Fibroblast of villous mesenchyme (primary cell): ENCODE results near the gene MARCHF7. TPM values are rescaled to one million over a fixed set of nuclear protein-coding genes. Genes with fewer than 3 reads are reported as not detected.
A peak's percentile ranks its signal among the peaks of the same experiment; 100 is the strongest.

Experiments used
- DNase-seq: peaks from one replicate; pipeline ENCODE4 v3.0.0-alpha.2; 2010; ENCODE audit warnings: low read depth
- H3K4me3 ChIP-seq: 2 replicates; pipeline ENCODE4 v1.5.1; 2011; ENCODE audit warnings: low read depth, mild to moderate bottlenecking, low read length
- total RNA-seq: library from RNA; depleted of rRNA; stranded (reverse); fragments of >200 nt; gene quantifications from 2 replicates; pipeline ENCODE4 v1.2.3, GENCODE V29; 2012
- TF ChIP-seq, protein P1 (sequence below): IDR thresholded peaks from 2 replicates; pipeline ENCODE4 v1.5.1; 2012; ENCODE audit warnings: low read depth, mild to moderate bottlenecking, low read length; ENCODE audit not compliant: insufficient read depth

Gene MARCHF7
- total RNA-seq, 1 donor: 158 TPM

DNA sequence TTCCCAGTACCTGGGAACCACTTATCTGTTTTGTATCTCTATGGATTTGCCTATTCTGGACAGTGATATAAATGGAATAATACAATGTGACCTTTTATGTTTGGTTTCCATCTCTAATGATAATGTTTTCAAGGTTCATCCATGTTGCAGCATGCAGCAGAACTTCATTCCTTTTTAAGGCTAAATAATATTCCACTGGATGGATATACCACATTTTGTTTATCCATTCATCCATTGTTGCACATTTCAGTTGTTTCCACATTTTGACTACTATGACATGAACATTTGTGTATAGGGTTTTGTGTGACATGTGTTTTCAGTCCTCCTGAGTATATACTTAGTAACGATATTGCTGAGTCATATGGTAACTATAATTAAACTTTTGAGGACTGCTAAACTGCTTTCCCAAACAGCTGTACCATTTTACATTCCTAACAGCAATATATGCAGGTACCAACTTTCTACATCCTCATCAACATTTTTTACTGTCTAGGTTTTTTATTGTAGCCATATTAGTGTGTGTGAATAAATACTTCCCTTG is 17.7 kb upstream of the MARCHF7 start:
- no peak for DNase-seq
- TF ChIP-seq, protein P1, sequence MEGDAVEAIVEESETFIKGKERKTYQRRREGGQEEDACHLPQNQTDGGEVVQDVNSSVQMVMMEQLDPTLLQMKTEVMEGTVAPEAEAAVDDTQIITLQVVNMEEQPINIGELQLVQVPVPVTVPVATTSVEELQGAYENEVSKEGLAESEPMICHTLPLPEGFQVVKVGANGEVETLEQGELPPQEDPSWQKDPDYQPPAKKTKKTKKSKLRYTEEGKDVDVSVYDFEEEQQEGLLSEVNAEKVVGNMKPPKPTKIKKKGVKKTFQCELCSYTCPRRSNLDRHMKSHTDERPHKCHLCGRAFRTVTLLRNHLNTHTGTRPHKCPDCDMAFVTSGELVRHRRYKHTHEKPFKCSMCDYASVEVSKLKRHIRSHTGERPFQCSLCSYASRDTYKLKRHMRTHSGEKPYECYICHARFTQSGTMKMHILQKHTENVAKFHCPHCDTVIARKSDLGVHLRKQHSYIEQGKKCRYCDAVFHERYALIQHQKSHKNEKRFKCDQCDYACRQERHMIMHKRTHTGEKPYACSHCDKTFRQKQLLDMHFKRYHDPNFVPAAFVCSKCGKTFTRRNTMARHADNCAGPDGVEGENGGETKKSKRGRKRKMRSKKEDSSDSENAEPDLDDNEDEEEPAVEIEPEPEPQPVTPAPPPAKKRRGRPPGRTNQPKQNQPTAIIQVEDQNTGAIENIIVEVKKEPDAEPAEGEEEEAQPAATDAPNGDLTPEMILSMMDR: no peak
- H3K4me3 ChIP-seq: no peak overlapping the region

DNA sequence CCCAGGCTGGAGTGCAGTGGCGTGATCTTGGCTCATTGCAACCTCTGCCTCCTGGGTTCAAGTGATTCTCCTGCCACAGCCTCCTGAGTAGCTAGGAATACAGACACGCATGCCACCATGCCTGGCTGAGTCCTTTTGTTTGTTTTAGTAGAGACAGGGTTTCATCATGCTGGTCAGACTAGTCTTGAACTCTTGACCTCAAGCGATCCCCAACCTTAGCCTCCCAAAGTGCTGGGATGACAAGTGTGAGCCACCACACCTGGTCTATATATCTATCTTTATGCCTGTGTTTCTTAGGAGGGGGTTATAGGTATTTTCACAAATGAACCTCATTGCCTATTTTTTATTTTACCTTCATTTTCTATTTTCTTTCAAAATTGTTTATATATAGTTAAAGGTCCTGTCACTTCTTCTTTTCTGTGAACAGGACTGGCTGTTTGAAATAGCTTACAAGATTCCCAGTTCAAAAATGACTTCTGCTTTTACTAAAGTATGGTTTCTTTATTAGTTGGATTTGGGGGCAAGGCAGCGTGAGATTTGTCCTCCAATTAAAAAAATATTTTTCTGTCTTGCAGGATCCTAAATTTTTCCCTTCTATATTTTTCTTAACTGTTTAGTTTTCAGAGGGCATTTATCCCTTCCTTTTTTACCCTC is 16.4 kb upstream of the MARCHF7 start:
- no peak overlapping the region for H3K4me3 ChIP-seq
- DNase-seq: no peak
- TF ChIP-seq, protein P1: no peak

DNA sequence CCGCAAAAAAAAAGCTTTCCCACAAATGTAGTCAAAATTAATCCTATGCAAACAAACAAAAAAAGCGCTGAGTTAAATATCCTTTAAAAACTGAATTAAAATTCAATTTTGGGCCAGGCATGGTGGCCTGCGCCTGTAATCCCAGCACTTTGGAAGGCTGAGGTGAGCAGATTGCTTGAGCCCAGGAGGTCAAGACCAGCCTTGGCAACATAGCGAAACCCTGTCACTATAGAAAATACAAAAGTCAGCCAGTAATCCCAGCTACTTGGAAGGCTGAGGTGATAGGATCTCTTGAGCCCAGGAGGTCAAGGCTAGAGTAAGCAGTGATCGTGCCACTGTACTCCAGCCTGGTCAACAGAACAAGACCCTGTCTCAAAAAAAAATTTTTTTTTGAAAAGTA is 8.8 kb upstream of the MARCHF7 start:
- no peak overlapping the region for H3K4me3 ChIP-seq
- DNase-seq: no peak
- TF ChIP-seq, protein P1: no peak

DNA sequence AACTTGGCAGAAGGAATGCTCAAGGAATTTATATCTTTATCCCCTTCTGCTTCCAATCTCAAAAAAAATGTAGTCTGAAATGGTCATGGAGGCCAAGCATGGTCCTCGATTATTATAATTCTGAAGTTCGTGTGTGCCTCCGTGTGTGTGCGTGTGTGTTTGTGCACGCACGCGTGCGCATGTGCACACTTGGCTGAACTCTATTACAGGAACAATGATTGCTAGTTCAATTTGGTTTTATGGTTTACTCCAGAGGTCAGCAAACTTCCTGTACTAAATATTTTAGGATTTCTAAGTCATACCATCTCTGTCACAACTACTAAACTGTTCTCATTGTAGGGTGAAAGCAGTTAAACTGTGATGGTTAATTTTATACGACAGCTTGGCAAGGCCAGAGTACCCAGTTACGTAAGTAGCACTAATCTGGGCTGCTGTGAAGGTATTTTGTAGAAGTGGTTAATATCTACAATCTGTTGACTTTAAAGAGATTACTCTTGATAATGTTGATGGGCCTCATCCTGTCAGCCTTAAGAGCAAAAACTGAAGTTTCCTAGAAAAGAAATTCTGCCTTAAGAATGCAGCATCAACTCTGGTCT is 5.8 kb upstream of the MARCHF7 start:
- TF ChIP-seq, protein P1: no peak
- peak; percentile 93 for DNase-seq

DNA sequence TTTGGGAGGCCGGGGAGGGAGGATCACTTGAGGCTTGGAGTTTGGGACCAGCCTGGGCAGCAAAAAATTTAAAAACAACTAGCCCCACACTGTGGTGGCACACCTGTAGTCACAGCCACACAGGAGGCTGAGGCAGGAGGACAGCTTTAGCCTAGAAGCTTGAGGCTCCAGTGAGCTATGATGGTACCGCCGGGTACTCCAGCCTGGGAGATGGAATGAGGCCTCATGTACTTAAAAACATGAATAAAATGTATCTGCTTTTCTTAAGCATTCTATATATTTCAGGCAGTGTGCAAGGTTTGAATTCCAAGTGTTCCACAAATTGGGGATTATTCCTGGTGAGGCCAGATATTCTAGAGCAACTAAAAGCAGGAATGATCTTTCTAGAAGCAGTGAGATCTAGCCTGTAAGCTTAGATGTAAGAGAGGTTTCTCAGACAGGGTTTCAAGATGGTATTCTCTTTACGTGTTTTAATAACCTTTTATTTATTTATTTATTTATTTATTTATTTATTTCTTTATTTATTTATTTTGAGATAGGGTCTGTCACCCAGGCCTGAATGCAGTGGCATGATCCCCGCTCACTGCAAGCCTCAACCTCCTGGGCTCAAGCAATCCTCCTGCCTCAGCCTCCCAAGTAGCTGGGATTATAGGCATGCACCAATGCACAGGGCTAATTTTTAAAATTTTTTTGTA is 4.1 kb upstream of the MARCHF7 start:
- no peak overlapping the region for H3K4me3 ChIP-seq
- DNase-seq: no peak
- TF ChIP-seq, protein P1: no peak

More for the DNA sequence above, 5.8 kb upstream of the MARCHF7 start:
- H3K4me3 ChIP-seq: no peak overlapping the region

DNA sequence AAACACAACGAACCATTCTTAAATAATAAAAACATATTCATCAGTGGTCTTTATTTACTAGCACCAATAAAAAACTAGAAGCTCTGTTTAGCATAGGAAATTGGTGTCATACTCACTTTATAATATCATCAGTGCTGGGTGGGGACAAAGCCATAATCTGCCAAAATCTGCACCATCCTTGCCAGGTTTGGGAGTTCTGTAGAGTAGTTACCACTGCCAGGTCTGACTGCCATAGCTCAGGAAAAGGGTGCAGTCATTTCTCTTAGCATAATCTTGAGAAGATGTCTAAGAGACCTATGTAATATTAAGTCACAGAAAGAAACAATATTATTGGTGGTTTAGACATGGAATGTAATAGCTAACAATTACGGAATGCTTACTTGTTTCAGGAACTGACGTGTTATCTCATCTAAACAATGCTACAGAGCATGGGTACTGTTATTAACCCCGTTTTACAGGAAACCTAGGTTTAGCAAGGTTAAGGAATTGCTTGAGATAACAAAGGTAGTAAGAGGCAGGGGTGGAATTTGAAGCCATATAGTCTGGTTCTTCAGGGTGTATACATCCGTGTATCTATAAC is 1.6 kb upstream of the MARCHF7 start:
- TF ChIP-seq, protein P1: no peak
- no peak overlapping the region for H3K4me3 ChIP-seq
- peak; percentile 37 for DNase-seq
